A673 (cell line): ENCODE data around the gene MSL2.

ENCODE experiments used
- CTCF ChIP-seq: fragments of 300-800, 200-600 bp; sonication (generic); conservative IDR thresholded peaks from 2 replicates; pipeline ENCODE4 v1.5.1; 2017; ENCODE audit warnings: low read depth, mild to moderate bottlenecking, antibody characterized with exemption, low read length, moderate library complexity, mixed read lengths
- EZH2 ChIP-seq: fragments of 200-600 bp; sonication (generic); IDR thresholded peaks from 2 replicates; pipeline ENCODE4 v1.6.1; 2017; ENCODE audit warnings: borderline replicate concordance, low read depth, mild to moderate bottlenecking, mixed read lengths, antibody characterized with exemption, low read length; ENCODE audit not compliant: poor library complexity, severe bottlenecking

GRCh38 chr3:136195258-136196063 is 674 bp downstream of the MSL2 start:
- TF ChIP-seq CTCF (no peak), EZH2 (no peak)
